K562 (cell line): Measurements from ENCODE around the gene GLT1D1. TPM values are rescaled to one million over a fixed set of nuclear protein-coding genes. Genes with fewer than 3 reads are reported as not detected.

Experiments used
- ATAC-seq: fragments of 200-7000 bp; cut with Tn5 transposase; 3 replicates; pipeline ENCODE4 v1.9.1; 2020; ENCODE audit warnings: moderate library complexity
- BruUV-seq: library from RNA; stranded (reverse); fragments of 400-500 nt; replicated peaks from 2 replicates; lab custom pipeline; 2021; lab: Mats Ljungman, UMichigan
- CTCF ChIA-PET: fragments of 300-600 bp; formaldehyde crosslinking; extraction: SDS; loops from one replicate; lab custom pipeline; 2021; ENCODE audit warnings: low intra/inter-chr PET ratio; lab: Yijun Ruan, JAX
- POLR2A ChIA-PET: fragments of 300-600, 350-650 bp; sonication (Branson Sonifier 250); formaldehyde crosslinking; extraction: SDS; loops from one replicate; lab custom pipeline; 2021; ENCODE audit warnings: antibody characterized with exemption, inconsistent platforms; lab: Yijun Ruan, JAX
- DNase-seq, 4 experiments: peaks; one replicate each; pipeline versions ENCODE4 v3.0.0 to v3.0.0-alpha.2; 2011 to 2018; ENCODE audit warnings: low spot score in 3 of 4, mixed read lengths in 3 of 4; ENCODE audit errors: extremely low read depth in 1 of 4
- FAIRE-seq: peaks from 2 replicates; lab custom pipeline; 2011; peaks lifted over from hg19 to GRCh38; lab: Jason Lieb, UNC
- H2AFZ ChIP-seq: 2 replicates; pipeline ENCODE4 v1.6.0; 2011; ENCODE audit warnings: low read depth, low read length, control low read depth, inconsistent platforms
- H3K27ac ChIP-seq: fragments of 200-600 bp; 3 replicates; pipeline ENCODE4 v1.8.0; 2011; ENCODE audit warnings: low read depth, mild to moderate bottlenecking, control low read depth, inconsistent platforms, low read length, moderate library complexity, mixed read lengths; ENCODE audit errors: extremely low read depth
- H3K27me3 ChIP-seq, 2 experiments: fragments of 300-600 bp in 1 of 2; 2 replicates in 1 of 2; 3 replicates in 1 of 2; pipeline versions ENCODE4 v1.6.0 to v1.8.0; 2011; ENCODE audit warnings: inconsistent platforms in 2 of 2, low read length in 2 of 2, mild to moderate bottlenecking in 1 of 2, mixed read lengths in 1 of 2, moderate library complexity in 1 of 2; ENCODE audit not compliant: control insufficient read depth in 2 of 2, insufficient read depth in 2 of 2
- H3K36me3 ChIP-seq: fragments of 300-600 bp; 3 replicates; pipeline ENCODE4 v1.8.0; 2011; ENCODE audit warnings: mild to moderate bottlenecking, low read length, inconsistent platforms; ENCODE audit not compliant: control insufficient read depth, insufficient read depth
- H3K4me1 ChIP-seq, 2 experiments: fragments of 200-600 bp in 1 of 2; replicated peaks in 1 of 2; 2 replicates in 1 of 2; 3 replicates in 1 of 2; pipeline versions ENCODE4 v1.5.1 to v1.8.0; 2011; ENCODE audit warnings: inconsistent platforms in 2 of 2, low read length in 2 of 2, mild to moderate bottlenecking in 1 of 2, mixed read lengths in 1 of 2, moderate library complexity in 1 of 2; ENCODE audit not compliant: control insufficient read depth in 2 of 2, insufficient read depth in 2 of 2
- H3K4me2 ChIP-seq: 2 replicates; pipeline ENCODE4 v1.6.1; 2011; ENCODE audit warnings: low read length, control low read depth, inconsistent platforms, mixed read lengths; ENCODE audit not compliant: insufficient read depth
- H3K4me3 ChIP-seq: fragments of 200-600 bp; sonication (generic), shearing (Covaris generic); 2 replicates; pipeline ENCODE4 v1.5.1; 2016; ENCODE audit warnings: control low read depth, inconsistent platforms
- H3K79me2 ChIP-seq: fragments of 200-600 bp; 3 replicates; pipeline ENCODE4 v1.8.0; 2011; ENCODE audit warnings: low read length, inconsistent platforms; ENCODE audit not compliant: control insufficient read depth, insufficient read depth
- H3K9ac ChIP-seq, 2 experiments: 2 replicates each; pipeline versions ENCODE4 v1.6.0 to v1.6.1; 2011; ENCODE audit warnings: low read depth in 2 of 2, low read length in 2 of 2, control low read depth in 1 of 2, inconsistent platforms in 1 of 2, mild to moderate bottlenecking in 1 of 2, mixed read lengths in 1 of 2; ENCODE audit not compliant: insufficient read depth in 1 of 2
- H3K9me1 ChIP-seq: one replicate; pipeline ENCODE4 v1.6.0; 2011; ENCODE audit warnings: inconsistent platforms, mild to moderate bottlenecking, low read length, moderate library complexity; ENCODE audit not compliant: control insufficient read depth, insufficient read depth
- H3K9me3 ChIP-seq: replicated peaks from 2 replicates; pipeline ENCODE4 v1.5.1; 2011; ENCODE audit warnings: low read depth, low read length, inconsistent platforms; ENCODE audit not compliant: control insufficient read depth, insufficient read depth
- H4K20me1 ChIP-seq: replicated peaks from 2 replicates; pipeline ENCODE4 v1.6.1; 2011; ENCODE audit warnings: low read length, inconsistent platforms, mixed read lengths; ENCODE audit not compliant: control insufficient read depth, insufficient read depth
- BDP1 ChIP-seq: IDR thresholded peaks from 3 replicates; pipeline ENCODE4 v1.6.1; 2011; ENCODE audit not compliant: insufficient read length, insufficient read depth
- FOXK2 ChIP-seq, 2 experiments: fragments of 450-650 bp; IDR thresholded peaks in 1 of 2; conservative IDR thresholded peaks in 1 of 2; 2 replicates each; pipeline ENCODE4 v1.6.1; 2016; ENCODE audit warnings: low read depth in 2 of 2, mild to moderate bottlenecking in 1 of 2
- HDAC1 ChIP-seq, 2 experiments: fragments of 450-650 bp; IDR thresholded peaks; 2 replicates each; pipeline ENCODE4 v1.6.1; 2016 to 2017; ENCODE audit warnings: inconsistent platforms in 1 of 2, mild to moderate bottlenecking in 1 of 2, moderate library complexity in 1 of 2
- NR0B1 ChIP-seq: fragments of 450-650 bp; IDR thresholded peaks from one replicate; pipeline ENCODE4 v1.6.1; 2018; ENCODE audit warnings: mild to moderate bottlenecking, moderate library complexity; ENCODE audit not compliant: partially characterized antibody
- SETDB1 ChIP-seq: IDR thresholded peaks from one replicate; pipeline ENCODE4 v1.6.1; 2012; ENCODE audit warnings: low read length, control low read depth, inconsistent platforms
- TFAM ChIP-seq: fragments of 250-450 bp; sonication (Bioruptor Pico); conservative IDR thresholded peaks from 2 replicates; pipeline ENCODE4 v1.5.0; 2021; ENCODE audit warnings: mild to moderate bottlenecking, moderate library complexity
- USF2 ChIP-seq: sonication (generic); formaldehyde crosslinking; IDR thresholded peaks from 2 replicates; pipeline ENCODE4 v1.5.0; 2020; ENCODE audit warnings: missing genetic modification reagents
- WGBS: fragments of 100-300 bp; shearing (Covaris generic); methylation state at CpG from one replicate; pipeline ENCODE4 v1.1.6; 2016; ENCODE audit warnings: low coverage, mixed read lengths; ENCODE audit not compliant: insufficient coverage; ENCODE audit errors: missing lambda C conversion rate; 5-methylcytosine and 5-hydroxymethylcytosine counted together
- in situ Hi-C: fragments of 300-500 bp; cut with MboI; formaldehyde crosslinking; loops from 4 replicates; pipeline ENCODE4 v1.15.0; 2018; ENCODE audit warnings: inconsistent platforms, mixed read lengths
- intact Hi-C: fragments of 100-400 bp; cut with micrococcal nuclease; formaldehyde crosslinking; loops from 2 replicates; pipeline ENCODE4 v1.14.2; 2022
- polyA plus RNA-seq, 8 experiments: library from polyadenylated mRNA; depleted of rRNA in 4 of 8; stranded (reverse) in 5 of 8; unstranded in 3 of 8; fragments of >200 nt; fragmentation: Nextera tagmentation in 2 of 8; fragmentation: Illumina TruSeq in 1 of 8; extraction: Ambion mirVana in 2 of 8; extraction: Trizol in 1 of 8; gene quantifications; 2 replicates each; pipeline versions ENCODE4 v1.2.1 to v1.2.3, GENCODE V29; 2011 to 2014; ENCODE audit warnings: inconsistent platforms in 1 of 8, missing spikeins in 1 of 8
- total RNA-seq, 7 experiments: library from RNA; depleted of rRNA in 6 of 7; stranded (reverse); fragments of >200 nt in 6 of 7; fragmentation: Illumina TruSeq in 2 of 7; extraction: Trizol in 2 of 7; gene quantifications; 2 replicates each; pipeline versions ENCODE4 v1.2.1 to v1.2.3, GENCODE V29; 2011 to 2021; ENCODE audit warnings: low replicate concordance in 1 of 7
- TF ChIP-seq, protein P1 (sequence below): fragments of 450-650 bp; IDR thresholded peaks from 2 replicates; pipeline ENCODE4 v1.6.1; 2014; ENCODE audit warnings: low read depth, mild to moderate bottlenecking, moderate library complexity, borderline replicate concordance
- TF ChIP-seq, protein P2 (sequence below): fragments of 250-450 bp; sonication (Bioruptor Pico); IDR thresholded peaks from 2 replicates; pipeline ENCODE4 v1.8.0; 2021; ENCODE audit warnings: moderate library complexity, mild to moderate bottlenecking, inconsistent platforms

GLT1D1 gene
- total and polyA plus RNA-seq, 9 of the 15 experiments (the other 6 are each of a cell fraction or from before 2014, with no cell fraction given): 0.04 TPM; not detected in 8

DNA sequence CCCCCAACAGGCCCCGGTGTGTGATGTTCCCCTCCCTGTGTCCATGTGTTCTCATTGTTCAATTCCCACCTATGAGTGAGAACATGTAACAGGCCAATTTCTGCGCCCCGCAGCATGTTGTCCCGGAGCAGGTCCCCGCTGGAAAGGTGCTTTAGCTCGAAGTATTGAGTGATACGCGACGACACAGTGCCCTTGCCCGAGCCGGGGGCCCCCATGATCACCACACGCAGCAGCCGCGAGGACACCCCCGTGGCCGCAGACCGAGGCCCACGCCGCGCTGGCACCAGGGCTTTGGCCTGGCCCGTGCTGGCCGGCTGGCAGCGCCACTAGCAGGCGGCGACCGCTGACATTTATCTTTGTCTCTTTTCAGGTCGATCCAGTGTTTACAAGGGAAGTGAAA is 91.7 kb downstream of the GLT1D1 start:
- Histone ChIP-seq H3K4me2 (no peak overlapping the region), H3K79me2 (no peaks in the 10 kb centered on the region), H3K9me3 (no peaks in the 10 kb centered on the region), H3K4me1 (no peaks in the 10 kb centered on the region), H4K20me1 (no peaks in the 10 kb centered on the region), H3K36me3 (no peaks in the 10 kb centered on the region), H3K4me3 (no peak overlapping the region), H2AFZ (no peak overlapping the region), H3K27me3 (peaks cover 8 to 40% of the 10 kb centered on the region in 2 experiments; a peak in 3 of 5 replicates), H3K27ac (no peak overlapping the region), H3K9ac (no peak overlapping the region), H3K9me1 (no peaks in the 10 kb centered on the region)
- DNase-seq: no peak
- CTCF ChIA-PET: no interaction called here
- POLR2A ChIA-PET: no interaction called here
- in situ Hi-C loops: no loop called here
- TF ChIP-seq, protein P1, sequence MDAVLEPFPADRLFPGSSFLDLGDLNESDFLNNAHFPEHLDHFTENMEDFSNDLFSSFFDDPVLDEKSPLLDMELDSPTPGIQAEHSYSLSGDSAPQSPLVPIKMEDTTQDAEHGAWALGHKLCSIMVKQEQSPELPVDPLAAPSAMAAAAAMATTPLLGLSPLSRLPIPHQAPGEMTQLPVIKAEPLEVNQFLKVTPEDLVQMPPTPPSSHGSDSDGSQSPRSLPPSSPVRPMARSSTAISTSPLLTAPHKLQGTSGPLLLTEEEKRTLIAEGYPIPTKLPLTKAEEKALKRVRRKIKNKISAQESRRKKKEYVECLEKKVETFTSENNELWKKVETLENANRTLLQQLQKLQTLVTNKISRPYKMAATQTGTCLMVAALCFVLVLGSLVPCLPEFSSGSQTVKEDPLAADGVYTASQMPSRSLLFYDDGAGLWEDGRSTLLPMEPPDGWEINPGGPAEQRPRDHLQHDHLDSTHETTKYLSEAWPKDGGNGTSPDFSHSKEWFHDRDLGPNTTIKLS: no peak
- TF ChIP-seq, protein P2, sequence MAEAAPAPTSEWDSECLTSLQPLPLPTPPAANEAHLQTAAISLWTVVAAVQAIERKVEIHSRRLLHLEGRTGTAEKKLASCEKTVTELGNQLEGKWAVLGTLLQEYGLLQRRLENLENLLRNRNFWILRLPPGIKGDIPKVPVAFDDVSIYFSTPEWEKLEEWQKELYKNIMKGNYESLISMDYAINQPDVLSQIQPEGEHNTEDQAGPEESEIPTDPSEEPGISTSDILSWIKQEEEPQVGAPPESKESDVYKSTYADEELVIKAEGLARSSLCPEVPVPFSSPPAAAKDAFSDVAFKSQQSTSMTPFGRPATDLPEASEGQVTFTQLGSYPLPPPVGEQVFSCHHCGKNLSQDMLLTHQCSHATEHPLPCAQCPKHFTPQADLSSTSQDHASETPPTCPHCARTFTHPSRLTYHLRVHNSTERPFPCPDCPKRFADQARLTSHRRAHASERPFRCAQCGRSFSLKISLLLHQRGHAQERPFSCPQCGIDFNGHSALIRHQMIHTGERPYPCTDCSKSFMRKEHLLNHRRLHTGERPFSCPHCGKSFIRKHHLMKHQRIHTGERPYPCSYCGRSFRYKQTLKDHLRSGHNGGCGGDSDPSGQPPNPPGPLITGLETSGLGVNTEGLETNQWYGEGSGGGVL (CRISPR knock-in tag): no peak
- TF ChIP-seq FOXK2 (conservative IDR thresholded peaks at IDR 0.05 in 1 of 2, IDR thresholded peaks at IDR 0.05 in 1 of 2; ENCODE audit: low read depth in 2 of 2) (no peak), BDP1 (no peak), HDAC1 (IDR thresholded peaks at IDR 0.05) (no peak), TFAM (no peak), SETDB1 (no peak), USF2 (CRISPR knock-in tag) (no peak), NR0B1 (no peak)
- BruUV-seq: no TSS peak
- intact Hi-C loops: no loop called here
- FAIRE-seq: no peak
- ATAC-seq: no peak
- WGBS: 1% methylated on average over 22 of the region's 27 CpGs
